ENCODE measurements around the gene CAPN13. TPM values are rescaled to one million over a fixed set of nuclear protein-coding genes. Genes with fewer than 3 reads are reported as not detected.
A peak's percentile ranks its signal among the peaks of the same experiment; 100 is the strongest.

Gene CAPN13
- total RNA-seq, 6 donors from 2014 or later: 9.4 to 46.1 (median 17.5) TPM

GRCh38 chr2:30756051-30756719 lies 51.1 kb downstream of the CAPN13 start:
- H3K27ac ChIP-seq: no peak overlapping the region
- H3K9me3 ChIP-seq: no peaks in the 10 kb centered on the region
- H3K27me3 ChIP-seq: no peaks in the 10 kb centered on the region
- no peaks in the 10 kb centered on the region for H3K4me1 ChIP-seq
- ATAC-seq (ENCODE audit: low FRiP score in 2 of 2) (no peak), DNase-seq (no peak)
- TF ChIP-seq POLR2A (IDR thresholded peaks at IDR 0.05) (no peak), EP300 (IDR thresholded peaks at IDR 0.05) (no peak), POLR2AphosphoS5 (IDR thresholded peaks at IDR 0.05) (no peak), CTCF (IDR thresholded peaks at IDR 0.05) (no peak)
- H3K36me3 ChIP-seq: no peaks in the 10 kb centered on the region
- H3K4me3 ChIP-seq: no peak overlapping the region
- 36 to 49% methylated on average over 9 of the region's 9 CpGs for whole genome bisulfite sequencing, 2 donors

- ATAC-seq (ENCODE audit: low FRiP score in 2 of 2): no peak
- H3K27ac ChIP-seq: no peak overlapping the region
- WGBS, 2 donors: 74 to 75% methylated on average over 6 of the region's 6 CpGs
- no peak overlapping the region for H3K4me3 ChIP-seq
- H3K9me3 ChIP-seq: no peaks in the 10 kb centered on the region
- no peaks in the 10 kb centered on the region for H3K36me3 ChIP-seq
- TF ChIP-seq POLR2A (IDR thresholded peaks at IDR 0.05) (no peak), POLR2AphosphoS5 (IDR thresholded peaks at IDR 0.05) (no peak), EP300 (IDR thresholded peaks at IDR 0.05) (no peak), CTCF (IDR thresholded peaks at IDR 0.05) (no peak)
- no peak for DNase-seq
- H3K27me3 ChIP-seq: no peaks in the 10 kb centered on the region
- H3K4me1 ChIP-seq: no peaks in the 10 kb centered on the region
Observed at GRCh38 chr2:30753630-30754029, 53.6 kb downstream of the CAPN13 start.

GRCh38 chr2:30752811-30753210 lies 54.4 kb downstream of the CAPN13 start:
- DNase-seq (no peak), ATAC-seq (ENCODE audit: low FRiP score in 2 of 2) (no peak)
- Histone ChIP-seq H3K36me3 (no peaks in the 10 kb centered on the region), H3K27ac (no peak overlapping the region), H3K27me3 (no peaks in the 10 kb centered on the region), H3K9me3 (no peaks in the 10 kb centered on the region), H3K4me3 (no peak overlapping the region), H3K4me1 (no peaks in the 10 kb centered on the region)
- no peak for TF ChIP-seq CTCF (IDR thresholded peaks at IDR 0.05)
- TF ChIP-seq POLR2AphosphoS5 (IDR thresholded peaks at IDR 0.05): no peak
- no peak for TF ChIP-seq EP300 (IDR thresholded peaks at IDR 0.05)
- TF ChIP-seq POLR2A (IDR thresholded peaks at IDR 0.05): no peak
- 74 to 88% methylated on average over 6 of the region's 6 CpGs for WGBS, 2 donors

- H3K27ac ChIP-seq: no peak overlapping the region
- H3K36me3 ChIP-seq: no peaks in the 10 kb centered on the region
- ATAC-seq (ENCODE audit: low FRiP score in 2 of 2) (no peak), DNase-seq (peak in 1 of 2 donors; percentile 27)
- no peak overlapping the region for H3K4me3 ChIP-seq
- 76 to 80% methylated on average over 3 of the region's 3 CpGs for WGBS, 2 donors
- no peaks in the 10 kb centered on the region for H3K4me1 ChIP-seq
- no peaks in the 10 kb centered on the region for H3K27me3 ChIP-seq
- peak in 2 of 6 experiments; percentile 23 to 31 for TF ChIP-seq CTCF (IDR thresholded peaks at IDR 0.05)
- TF ChIP-seq POLR2AphosphoS5 (IDR thresholded peaks at IDR 0.05): no peak
- no peak for TF ChIP-seq EP300 (IDR thresholded peaks at IDR 0.05)
- TF ChIP-seq POLR2A (IDR thresholded peaks at IDR 0.05): no peak
- no peaks in the 10 kb centered on the region for H3K9me3 ChIP-seq
Observed at GRCh38 chr2:30747206-30747605, 60.0 kb downstream of the CAPN13 start.

GRCh38 chr2:30744823-30745222 lies 62.4 kb downstream of the CAPN13 start:
- no peak for TF ChIP-seq POLR2AphosphoS5 (IDR thresholded peaks at IDR 0.05)
- no peak for TF ChIP-seq EP300 (IDR thresholded peaks at IDR 0.05)
- TF ChIP-seq CTCF (IDR thresholded peaks at IDR 0.05): no peak
- no peak for TF ChIP-seq POLR2A (IDR thresholded peaks at IDR 0.05)
- H3K36me3 ChIP-seq: no peaks in the 10 kb centered on the region
- no peaks in the 10 kb centered on the region for H3K9me3 ChIP-seq
- no peaks in the 10 kb centered on the region for H3K27me3 ChIP-seq
- H3K27ac ChIP-seq: no peak overlapping the region
- DNase-seq (no peak), ATAC-seq (ENCODE audit: low FRiP score in 2 of 2) (no peak)
- 97 to 100% methylated on average over 1 to 2 of the region's 2 CpGs for WGBS, 2 donors
- H3K4me3 ChIP-seq: no peak overlapping the region
- no peaks in the 10 kb centered on the region for H3K4me1 ChIP-seq

Measured in upper lobe of left lung (tissue), 6 donors.